ENCODE data around the gene CMTM3. TPM values are rescaled to one million over a fixed set of nuclear protein-coding genes. Genes with fewer than 3 reads are reported as not detected.
"Not testable (repeated sequence)": the region's sequence is repeated elsewhere in the genome, so short reads cannot be mapped to it uniquely, and the experiment has no call there.

CMTM3 gene
- total RNA-seq, 3 donors from 2014 or later = 3.1 to 15.9 (median 9.3) TPM

GRCh38 chr16:66563574-66564334 is 40.8 kb upstream of the CMTM3 start:
- ATAC-seq = no peak
- intact Hi-C loops (cut with DNase I, micrococcal nuclease) = no loop called here
- H3K9me3 ChIP-seq = no peaks in the 10 kb centered on the region
- no peak for DNase-seq
- peaks cover 7% of the 10 kb centered on the region for H3K4me1 ChIP-seq (ENCODE audit: low read depth)
- H3K36me3 ChIP-seq (ENCODE audit: low read depth) = no peaks in the 10 kb centered on the region
- H3K4me3 ChIP-seq = no peak overlapping the region
- no peak for TF ChIP-seq CTCF (IDR thresholded peaks at IDR 0.05)

GRCh38 chr16:66566051-66566901 is 38.2 kb upstream of the CMTM3 start, which contains the start of gene CMTM1:
Gene CMTM1, plus strand, starts transcription at chr16:66566439. Its CDS starts 75 bp downstream, at chr16:66566514.
- no peak for TF ChIP-seq CTCF (IDR thresholded peaks at IDR 0.05)
- DNase-seq = no peak
- Histone ChIP-seq H3K9me3 (no peaks in the 10 kb centered on the region), H3K4me1 (ENCODE audit: low read depth) (peaks cover 4% of the 10 kb centered on the region), H3K36me3 (ENCODE audit: low read depth) (no peaks in the 10 kb centered on the region), H3K4me3 (no peak within 1 kb of the TSS)
- intact Hi-C loops (cut with DNase I, micrococcal nuclease) = no loop called here
- no peak for ATAC-seq

- H3K9me3 ChIP-seq; ATAC-seq; DNase-seq; H3K36me3 ChIP-seq (ENCODE audit: low read depth); intact Hi-C loops (cut with DNase I, micrococcal nuclease); H3K4me3 ChIP-seq; H3K4me1 ChIP-seq (ENCODE audit: low read depth): not testable (repeated sequence)
Observed at GRCh38 chr16:66567270-66567669, 37.2 kb upstream of the CMTM3 start.

- ATAC-seq (no peak), DNase-seq (no peak)
- no peak for TF ChIP-seq CTCF (IDR thresholded peaks at IDR 0.05)
- no peaks in the 10 kb centered on the region for H3K36me3 ChIP-seq (ENCODE audit: low read depth)
- H3K9me3 ChIP-seq = no peaks in the 10 kb centered on the region
- H3K4me3 ChIP-seq = no peak overlapping the region
- intact Hi-C loops (cut with DNase I, micrococcal nuclease) = no loop called here
- no peaks in the 10 kb centered on the region for H3K4me1 ChIP-seq (ENCODE audit: low read depth)
Observed at GRCh38 chr16:66568355-66568754, 36.1 kb upstream of the CMTM3 start.

GRCh38 chr16:66569131-66569530 is 35.4 kb upstream of the CMTM3 start:
- ATAC-seq = peak; percentile 20
- H3K36me3 ChIP-seq (ENCODE audit: low read depth) = no peaks in the 10 kb centered on the region
- DNase-seq = no peak
- H3K4me1 ChIP-seq (ENCODE audit: low read depth) = no peaks in the 10 kb centered on the region
- intact Hi-C loops (cut with DNase I, micrococcal nuclease) = no loop called here
- no peaks in the 10 kb centered on the region for H3K9me3 ChIP-seq
- no peak for TF ChIP-seq CTCF (IDR thresholded peaks at IDR 0.05)
- no peak overlapping the region for H3K4me3 ChIP-seq
